WTC11 (cell line): ENCODE results near the gene FGD3. TPM values are rescaled to one million over a fixed set of nuclear protein-coding genes. Genes with fewer than 3 reads are reported as not detected.
"Not testable (repeated sequence)": the region's sequence is repeated elsewhere in the genome, so short reads cannot be mapped to it uniquely, and the experiment has no call there.

ENCODE experiments used
- ATAC-seq: fragments of 200-7000 bp; cut with Tn5 transposase; 2 replicates; pipeline ENCODE4 v1.10.0; 2021; ENCODE audit warnings: mild to moderate bottlenecking, moderate library complexity
- CTCF ChIA-PET: fragments of 300-600 bp; sonication (Branson Sonifier 250); formaldehyde crosslinking; loops from one replicate; lab custom pipeline; 2021; ENCODE audit warnings: antibody characterized with exemption; lab: Charles Lee
- POLR2A ChIA-PET: fragments of 350-600 bp; sonication (Branson Sonifier 250); formaldehyde crosslinking; loops from one replicate; lab custom pipeline; 2021; ENCODE audit warnings: antibody characterized with exemption; lab: Charles Lee
- DNase-seq: peaks from one replicate; pipeline ENCODE4 v3.0.0; 2021; ENCODE audit warnings: low spot score
- H3K27ac Mint-ChIP-seq: 2 replicates; pipeline ENCODE4 v1.8.0; 2021; ENCODE audit warnings: mixed read lengths
- H3K27me3 Mint-ChIP-seq: 2 replicates; pipeline ENCODE4 v1.8.0; 2021; ENCODE audit warnings: low read depth, mild to moderate bottlenecking, moderate library complexity, mixed read lengths
- H3K36me3 Mint-ChIP-seq: 2 replicates; pipeline ENCODE4 v1.8.0; 2021; ENCODE audit warnings: mixed read lengths
- H3K4me1 Mint-ChIP-seq: 2 replicates; pipeline ENCODE4 v1.8.0; 2022; ENCODE audit warnings: mixed read lengths
- H3K4me3 Mint-ChIP-seq: 2 replicates; pipeline ENCODE4 v1.8.0; 2021; ENCODE audit warnings: mild to moderate bottlenecking, moderate library complexity, mixed read lengths
- H3K9me3 Mint-ChIP-seq: 2 replicates; pipeline ENCODE4 v1.8.0; 2021; ENCODE audit warnings: mixed read lengths
- CTCF ChIP-seq: fragments of 200-600 bp; IDR thresholded peaks from 2 replicates; pipeline ENCODE4 v1.8.0; 2022; ENCODE audit warnings: antibody characterized with exemption
- EMX1 ChIP-seq: fragments of 250-450 bp; sonication (Bioruptor Pico); IDR thresholded peaks from 2 replicates; pipeline ENCODE4 v1.8.0; 2021; ENCODE audit warnings: mild to moderate bottlenecking
- FOXK1 ChIP-seq: sonication (generic); formaldehyde crosslinking; IDR thresholded peaks from 2 replicates; pipeline ENCODE4 v1.8.0; 2022; ENCODE audit warnings: mild to moderate bottlenecking, moderate library complexity, missing genetic modification reagents
- GTF2I ChIP-seq: fragments of 250-450 bp; sonication (Bioruptor Pico); conservative IDR thresholded peaks from 2 replicates; pipeline ENCODE4 v1.4.0; 2021; ENCODE audit warnings: mild to moderate bottlenecking
- NR1H2 ChIP-seq: sonication (generic); formaldehyde crosslinking; IDR thresholded peaks from 2 replicates; pipeline ENCODE4 v1.9.0; 2021; ENCODE audit warnings: mild to moderate bottlenecking, moderate library complexity, missing genetic modification reagents
- SMAD3 ChIP-seq: sonication (generic); formaldehyde crosslinking; IDR thresholded peaks from 2 replicates; pipeline ENCODE4 v1.8.0; 2022; ENCODE audit warnings: missing genetic modification reagents, mild to moderate bottlenecking, borderline replicate concordance
- SMAD4 ChIP-seq: sonication (generic); formaldehyde crosslinking; IDR thresholded peaks from 2 replicates; pipeline ENCODE4 v1.8.0; 2022; ENCODE audit warnings: mild to moderate bottlenecking, missing genetic modification reagents
- SOX15 ChIP-seq: fragments of 250-450 bp; sonication (Bioruptor Pico); IDR thresholded peaks from 2 replicates; pipeline ENCODE4 v1.9.0; 2021; ENCODE audit warnings: mild to moderate bottlenecking
- TCF7 ChIP-seq: sonication (generic); formaldehyde crosslinking; IDR thresholded peaks from 2 replicates; pipeline ENCODE4 v1.8.0; 2022; ENCODE audit warnings: mild to moderate bottlenecking, low read depth, missing genetic modification reagents, moderate library complexity
- USF1 ChIP-seq: sonication (generic); formaldehyde crosslinking; IDR thresholded peaks from 2 replicates; pipeline ENCODE4 v1.8.0; 2022; ENCODE audit warnings: mild to moderate bottlenecking, missing genetic modification reagents
- USF2 ChIP-seq: sonication (generic); formaldehyde crosslinking; IDR thresholded peaks from 2 replicates; pipeline ENCODE4 v1.8.1; 2023; ENCODE audit warnings: mild to moderate bottlenecking, missing genetic modification reagents, moderate library complexity
- ZBTB43 ChIP-seq: sonication (generic); formaldehyde crosslinking; IDR thresholded peaks from 2 replicates; pipeline ENCODE4 v1.8.1; 2023; ENCODE audit warnings: mild to moderate bottlenecking, missing genetic modification reagents
- ZNF138 ChIP-seq: sonication (generic); formaldehyde crosslinking; conservative IDR thresholded peaks from 2 replicates; pipeline ENCODE4 v1.8.1; 2022; ENCODE audit warnings: mild to moderate bottlenecking, moderate library complexity, missing genetic modification reagents
- ZNF263 ChIP-seq: sonication (generic); formaldehyde crosslinking; IDR thresholded peaks from 2 replicates; pipeline ENCODE4 v1.8.1; 2022; ENCODE audit warnings: low read depth, mild to moderate bottlenecking, moderate library complexity, missing genetic modification reagents
- total RNA-seq: library from RNA; stranded (reverse); gene quantifications from 3 replicates; pipeline ENCODE4 v1.2.3, GENCODE V29; 2021
- TF ChIP-seq, protein P1 (sequence below): sonication (generic); formaldehyde crosslinking; conservative IDR thresholded peaks from 2 replicates; pipeline ENCODE4 v1.8.1; 2022; ENCODE audit warnings: mild to moderate bottlenecking, missing genetic modification reagents

FGD3 gene
- total RNA-seq, 1 experiment from 2014 or later = 1.9 TPM

DNA sequence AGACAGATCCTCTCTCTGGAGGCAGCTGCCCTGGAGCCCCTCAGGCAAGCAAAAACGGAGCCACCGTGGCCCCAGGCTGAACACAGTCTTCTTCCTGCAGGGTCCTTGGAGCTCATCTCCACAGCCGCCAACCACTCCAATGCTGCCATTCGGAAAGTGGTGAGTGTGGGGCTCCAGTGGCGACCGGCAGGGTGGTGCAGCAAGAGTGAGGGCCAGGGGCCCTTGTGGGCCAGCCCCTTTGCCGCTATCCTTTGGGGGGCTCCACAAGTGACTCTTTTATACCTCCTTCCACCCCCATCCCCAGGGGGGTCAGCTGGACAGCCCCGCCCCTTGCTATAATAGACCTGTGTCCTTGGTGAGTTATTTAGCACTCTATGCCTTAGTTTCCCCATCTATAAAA is 63.8 kb downstream of the FGD3 start:
- peaks cover 35% of the 10 kb centered on the region for H3K4me1 Mint-ChIP-seq
- ChIA-PET POLR2A (no interaction called here), CTCF (no interaction called here)
- no peaks in the 10 kb centered on the region for H3K36me3 Mint-ChIP-seq
- H3K9me3 Mint-ChIP-seq = no peaks in the 10 kb centered on the region
- no peaks in the 10 kb centered on the region for H3K27me3 Mint-ChIP-seq
- DNase-seq (no peak), ATAC-seq (no peak)
- H3K4me3 Mint-ChIP-seq = no peak overlapping the region
- TF ChIP-seq NR1H2 (CRISPR knock-in tag) = no peak
- no peak for TF ChIP-seq USF1 (CRISPR knock-in tag)
- no peak for TF ChIP-seq CTCF
- TF ChIP-seq USF2 (CRISPR knock-in tag) = no peak
- H3K27ac Mint-ChIP-seq = no peak overlapping the region

DNA sequence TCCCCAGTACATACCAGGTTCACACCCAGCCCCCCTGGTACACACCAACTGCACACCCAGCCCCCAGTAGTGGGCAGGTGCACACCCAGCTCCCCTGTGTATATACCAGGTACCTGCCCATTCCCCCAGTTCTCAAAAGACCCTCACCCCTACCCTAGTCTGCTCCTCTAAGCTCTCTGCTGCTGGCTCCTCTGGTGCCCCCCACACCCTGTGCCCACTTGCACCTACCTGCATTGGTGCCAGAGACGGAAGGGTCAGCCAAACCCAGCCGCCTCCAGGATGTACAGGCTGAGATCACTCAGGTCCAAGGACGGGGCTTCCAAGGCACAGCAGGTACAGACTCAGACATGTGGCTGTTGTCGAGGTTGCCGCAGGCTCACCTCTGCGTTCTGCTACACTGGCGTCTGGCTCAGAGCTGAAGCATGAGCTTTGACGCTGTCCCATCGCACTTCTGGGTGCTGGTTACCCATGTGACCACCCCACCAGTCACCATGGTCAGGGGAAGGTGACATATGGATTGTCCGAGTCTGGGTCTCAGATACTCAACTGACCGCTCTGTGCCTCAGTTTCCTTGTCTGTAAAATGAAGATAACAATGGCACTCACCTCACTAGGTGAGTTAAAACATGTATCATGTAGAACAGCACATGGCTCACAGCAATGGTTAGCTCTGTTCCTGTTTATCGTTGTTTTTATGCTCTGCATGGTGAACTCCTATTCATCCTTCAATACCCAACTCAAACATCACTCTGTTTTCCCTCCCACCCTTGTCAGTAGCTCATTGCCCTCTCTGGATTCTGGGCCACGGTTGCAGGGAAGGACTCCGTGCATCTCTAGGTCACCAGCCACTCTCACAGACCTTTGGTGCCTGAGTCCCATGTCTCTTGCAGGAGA is 65.9 kb downstream of the FGD3 start:
- ChIA-PET POLR2A (interaction anchor here (0.9 kb wide), 1 partner anchor 24 kb away, joined by 3 read pairs; no protein-coding TSS in a partner anchor), CTCF (interaction anchor here (0.6 to 3.0 kb wide), 5 partner anchors 10 to 56 kb away, joined by 3 to 19 read pairs (median 3); no protein-coding TSS in a partner anchor)
- no peak for DNase-seq
- Mint-ChIP-seq H3K27me3 (no peaks in the 10 kb centered on the region), H3K36me3 (no peaks in the 10 kb centered on the region), H3K27ac (no peak overlapping the region; the same call in 1 of the 2 replicates), H3K4me1 (peaks cover 36% of the 10 kb centered on the region), H3K9me3 (no peaks in the 10 kb centered on the region), H3K4me3 (no peak overlapping the region)
- TF ChIP-seq GTF2I (CRISPR knock-in tag) (no peak), ZNF263 (CRISPR knock-in tag) (no peak), EMX1 (CRISPR knock-in tag) (no peak)
- ATAC-seq = no peak

GRCh38 chr9:93013856-93014582 is 66.7 kb downstream of the FGD3 start:
- H3K4me1 Mint-ChIP-seq = peaks cover 41% of the 10 kb centered on the region
- ATAC-seq (no peak), DNase-seq (peak; percentile 47)
- CTCF ChIA-PET = interaction anchor here (0.8 to 3.0 kb wide), 3 partner anchors 10 to 140 kb away, joined by 3 to 19 read pairs (median 3); no protein-coding TSS in a partner anchor
- no peaks in the 10 kb centered on the region for H3K9me3 Mint-ChIP-seq
- H3K4me3 Mint-ChIP-seq = no peak overlapping the region
- TF ChIP-seq SOX15 (CRISPR knock-in tag) (no peak), TCF7 (CRISPR knock-in tag) (no peak), SMAD3 (no peak), ZNF138 (CRISPR knock-in tag) (no peak), SMAD4 (CRISPR knock-in tag) (no peak), FOXK1 (no peak), ZBTB43 (CRISPR knock-in tag) (no peak)
- TF ChIP-seq, protein P1, sequence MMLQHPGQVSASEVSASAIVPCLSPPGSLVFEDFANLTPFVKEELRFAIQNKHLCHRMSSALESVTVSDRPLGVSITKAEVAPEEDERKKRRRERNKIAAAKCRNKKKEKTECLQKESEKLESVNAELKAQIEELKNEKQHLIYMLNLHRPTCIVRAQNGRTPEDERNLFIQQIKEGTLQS (CRISPR knock-in tag) = no peak
- H3K27ac Mint-ChIP-seq = peak overlapping the region; percentile 47
- H3K36me3 Mint-ChIP-seq = no peaks in the 10 kb centered on the region
- POLR2A ChIA-PET = no interaction called here
- H3K27me3 Mint-ChIP-seq = no peaks in the 10 kb centered on the region

GRCh38 chr9:93015190-93015589 is 67.9 kb downstream of the FGD3 start:
- POLR2A ChIA-PET, H3K36me3 Mint-ChIP-seq, DNase-seq, H3K9me3 Mint-ChIP-seq, H3K27ac Mint-ChIP-seq, ATAC-seq, H3K4me3 Mint-ChIP-seq, H3K27me3 Mint-ChIP-seq: not testable (repeated sequence)
- H3K4me1 Mint-ChIP-seq = peaks cover 41% of the 10 kb centered on the region
- CTCF ChIA-PET = interaction anchor here (0.8 to 3.0 kb wide), 4 partner anchors 12 to 139 kb away, joined by 3 to 19 read pairs (median 3); no protein-coding TSS in a partner anchor
